WERI-Rb-1 (cell line): ENCODE results near the gene DCC.

ENCODE experiments used
- DNase-seq: peaks from one replicate; pipeline ENCODE4 v3.0.0-alpha.2; 2020
- H3K27ac ChIP-seq: fragments of 250-450 bp; sonication (Bioruptor Pico); 2 replicates; pipeline ENCODE4 v1.5.1; 2020; ENCODE audit warnings: mild to moderate bottlenecking, moderate library complexity
- H3K27me3 ChIP-seq: fragments of 250-450 bp; sonication (Bioruptor Pico); 2 replicates; pipeline ENCODE4 v1.5.1; 2021; ENCODE audit warnings: mild to moderate bottlenecking, low read depth, moderate library complexity; ENCODE audit not compliant: insufficient read depth, severe bottlenecking
- H3K36me3 ChIP-seq: fragments of 250-450 bp; sonication (Bioruptor Pico); 2 replicates; pipeline ENCODE4 v1.5.1; 2020; ENCODE audit warnings: mild to moderate bottlenecking, moderate library complexity
- H3K4me3 ChIP-seq: 2 replicates; pipeline ENCODE4 v1.5.1; 2011; ENCODE audit warnings: low read depth, mild to moderate bottlenecking, control low read depth, low read length
- H3K9me3 ChIP-seq: fragments of 250-450 bp; sonication (Bioruptor Pico); 2 replicates; pipeline ENCODE4 v1.5.1; 2021; ENCODE audit warnings: mild to moderate bottlenecking, moderate library complexity; ENCODE audit not compliant: severe bottlenecking
- CTCF ChIP-seq: IDR thresholded peaks from 2 replicates; pipeline ENCODE4 v1.5.1; 2011; ENCODE audit warnings: low read depth, mild to moderate bottlenecking, control low read depth, inconsistent platforms, low read length

DCC gene

GRCh38 chr18:52875725-52876124 is 535.7 kb downstream of the DCC start:
- Histone ChIP-seq H3K4me3 (no peak overlapping the region), H3K9me3 (no peaks in the 10 kb centered on the region), H3K27ac (no peak overlapping the region), H3K27me3 (no peaks in the 10 kb centered on the region), H3K36me3 (no peaks in the 10 kb centered on the region)
- TF ChIP-seq CTCF, result no peak
- DNase-seq, result no peak

- no peak for DNase-seq
- Histone ChIP-seq H3K9me3 (peaks cover 6% of the 10 kb centered on the region), H3K27ac (no peak overlapping the region), H3K4me3 (no peak overlapping the region), H3K36me3 (no peaks in the 10 kb centered on the region), H3K27me3 (no peaks in the 10 kb centered on the region)
- no peak for TF ChIP-seq CTCF
Observed at GRCh38 chr18:52888014-52888413, 548.0 kb downstream of the DCC start.

GRCh38 chr18:52894801-52895200 is 554.8 kb downstream of the DCC start:
- Histone ChIP-seq H3K36me3 (no peaks in the 10 kb centered on the region), H3K9me3 (no peaks in the 10 kb centered on the region), H3K27me3 (no peaks in the 10 kb centered on the region), H3K27ac (no peak overlapping the region), H3K4me3 (no peak overlapping the region)
- no peak for TF ChIP-seq CTCF
- DNase-seq, result no peak

- no peak for TF ChIP-seq CTCF
Observed at GRCh38 chr18:52897611-52898484, 557.9 kb downstream of the DCC start.

GRCh38 chr18:52898485-52899058 is 558.6 kb downstream of the DCC start:
- TF ChIP-seq CTCF, result no peak
- Histone ChIP-seq H3K27me3 (no peaks in the 10 kb centered on the region), H3K36me3 (no peaks in the 10 kb centered on the region), H3K9me3 (no peaks in the 10 kb centered on the region), H3K27ac (no peak overlapping the region), H3K4me3 (no peak overlapping the region)
- DNase-seq, result no peak

More at GRCh38 chr18:52897611-52898484, 557.9 kb downstream of the DCC start:
- DNase-seq, result no peak
- no peaks in the 10 kb centered on the region for H3K9me3 ChIP-seq
- H3K27ac ChIP-seq, result no peak overlapping the region
- no peaks in the 10 kb centered on the region for H3K36me3 ChIP-seq
- no peaks in the 10 kb centered on the region for H3K27me3 ChIP-seq
- no peak overlapping the region for H3K4me3 ChIP-seq

- H3K36me3 ChIP-seq, result no peaks in the 10 kb centered on the region
- no peak overlapping the region for H3K27ac ChIP-seq
- TF ChIP-seq CTCF, result no peak
- no peak for DNase-seq
- H3K9me3 ChIP-seq, result no peaks in the 10 kb centered on the region
- H3K4me3 ChIP-seq, result no peak overlapping the region
- H3K27me3 ChIP-seq, result no peaks in the 10 kb centered on the region
Observed at GRCh38 chr18:52902188-52902587, 562.2 kb downstream of the DCC start.
